HepG2 (cell line): ENCODE results near the gene API5. TPM values are rescaled to one million over a fixed set of nuclear protein-coding genes. Genes with fewer than 3 reads are reported as not detected.

Experiments used
- ARNT ChIP-seq: fragments of 450-650 bp; IDR thresholded peaks from 2 replicates; pipeline ENCODE4 v1.6.1; 2017
- ATF1 ChIP-seq: IDR thresholded peaks from 2 replicates; pipeline ENCODE4 v1.6.1; 2016; ENCODE audit warnings: mild to moderate bottlenecking, control low read depth
- BRD4 ChIP-seq: sonication (generic); formaldehyde crosslinking; IDR thresholded peaks from 2 replicates; pipeline ENCODE4 v1.4.0; 2020; ENCODE audit warnings: missing genetic modification reagents
- CHD2 ChIP-seq: IDR thresholded peaks from 2 replicates; pipeline ENCODE4 v1.6.1; 2011; ENCODE audit warnings: low read depth, low read length, improper control_type of control experiment
- ELF3 ChIP-seq: IDR thresholded peaks from 2 replicates; pipeline ENCODE4 v1.6.1; 2016; ENCODE audit warnings: missing genetic modification reagents, missing compliant biosample characterization
- ESRRA ChIP-seq: sonication (generic); formaldehyde crosslinking; IDR thresholded peaks from 2 replicates; pipeline ENCODE4 v1.5.1; 2020; ENCODE audit warnings: mild to moderate bottlenecking, low read depth, missing genetic modification reagents
- GTF2F1 ChIP-seq: fragments of 150-350 bp; IDR thresholded peaks from 2 replicates; pipeline ENCODE4 v1.6.1; 2014; ENCODE audit warnings: low read length
- HOXA3 ChIP-seq: sonication (generic); formaldehyde crosslinking; IDR thresholded peaks from 2 replicates; pipeline ENCODE4 v1.5.0; 2020; ENCODE audit warnings: missing genetic modification reagents
- MBD4 ChIP-seq: IDR thresholded peaks from 2 replicates; pipeline ENCODE4 v1.6.1; 2012; ENCODE audit warnings: low read length, inconsistent platforms, borderline replicate concordance
- MIER2 ChIP-seq: IDR thresholded peaks from 2 replicates; pipeline ENCODE4 v1.6.1; 2016; ENCODE audit warnings: missing biosample characterization, missing genetic modification reagents
- MTA1 ChIP-seq: sonication (generic); formaldehyde crosslinking; IDR thresholded peaks from 2 replicates; pipeline ENCODE4 v1.4.0; 2020; ENCODE audit warnings: missing genetic modification reagents, mild to moderate bottlenecking, borderline replicate concordance
- NFAT5 ChIP-seq: sonication (generic); formaldehyde crosslinking; IDR thresholded peaks from 2 replicates; pipeline ENCODE4 v1.4.0; 2020; ENCODE audit warnings: missing genetic modification reagents
- NR2F6 ChIP-seq, 2 experiments: IDR thresholded peaks; 2 replicates each; pipeline ENCODE4 v1.6.1; 2016; ENCODE audit warnings: antibody characterized with exemption in 1 of 2, mild to moderate bottlenecking in 1 of 2
- POLR2AphosphoS5 ChIP-seq: IDR thresholded peaks from 2 replicates; pipeline ENCODE4 v1.6.1; 2012; ENCODE audit warnings: low read depth, low read length
- RFXANK ChIP-seq: IDR thresholded peaks from 2 replicates; pipeline ENCODE4 v1.6.1; 2016
- SMAD1 ChIP-seq: sonication (generic); formaldehyde crosslinking; IDR thresholded peaks from 2 replicates; pipeline ENCODE4 v1.4.0; 2020; ENCODE audit warnings: missing genetic modification reagents, low read depth, mild to moderate bottlenecking, borderline replicate concordance
- SMAD9 ChIP-seq: sonication (generic); formaldehyde crosslinking; IDR thresholded peaks from 2 replicates; pipeline ENCODE4 v1.5.1; 2020; ENCODE audit warnings: mild to moderate bottlenecking, missing genetic modification reagents
- TBP ChIP-seq: sonication (generic); formaldehyde crosslinking; IDR thresholded peaks from 2 replicates; pipeline ENCODE4 v1.5.0; 2020; ENCODE audit warnings: missing genetic modification reagents
- ZBTB8A ChIP-seq: sonication (generic); formaldehyde crosslinking; IDR thresholded peaks from 2 replicates; pipeline ENCODE4 v1.4.0; 2020; ENCODE audit warnings: mild to moderate bottlenecking, low read depth, missing genetic modification reagents, borderline replicate concordance
- ZC3H4 ChIP-seq: sonication (generic); formaldehyde crosslinking; IDR thresholded peaks from 2 replicates; pipeline ENCODE4 v1.4.0; 2020; ENCODE audit warnings: missing genetic modification reagents, borderline replicate concordance
- ZMAT5 ChIP-seq: sonication (generic); formaldehyde crosslinking; IDR thresholded peaks from 2 replicates; pipeline ENCODE4 v1.5.0; 2020; ENCODE audit warnings: mild to moderate bottlenecking, low read depth, missing genetic modification reagents, borderline replicate concordance
- ZNF607 ChIP-seq: sonication (generic); formaldehyde crosslinking; IDR thresholded peaks from 2 replicates; pipeline ENCODE4 v1.5.1; 2020; ENCODE audit warnings: missing genetic modification reagents, mild to moderate bottlenecking, borderline replicate concordance
- ZNF678 ChIP-seq: sonication (generic); formaldehyde crosslinking; IDR thresholded peaks from 2 replicates; pipeline ENCODE4 v1.4.0; 2020; ENCODE audit warnings: mild to moderate bottlenecking, missing genetic modification reagents
- ZNF800 ChIP-seq: sonication (generic); formaldehyde crosslinking; IDR thresholded peaks from 2 replicates; pipeline ENCODE4 v1.4.0; 2020; ENCODE audit warnings: missing genetic modification reagents
- ZNF879 ChIP-seq: sonication (generic); formaldehyde crosslinking; IDR thresholded peaks from 2 replicates; pipeline ENCODE4 v1.8.1; 2023; ENCODE audit warnings: missing genetic modification reagents
- polyA plus RNA-seq, 8 experiments: library from polyadenylated mRNA; depleted of rRNA in 3 of 8; stranded (reverse) in 7 of 8; unstranded in 1 of 8; fragments of >200 nt; fragmentation: Illumina TruSeq in 4 of 8; extraction: Trizol in 4 of 8; gene quantifications; 2 replicates each; pipeline versions ENCODE4 v1.2.1 to v1.2.3, GENCODE V29; 2011 to 2016; ENCODE audit warnings: low read depth in 4 of 8, missing spikeins in 1 of 8, mixed read lengths in 1 of 8; ENCODE audit not compliant: insufficient read depth in 1 of 8
- total RNA-seq, 5 experiments: library from RNA; depleted of rRNA; stranded (reverse); fragments of >200 nt; fragmentation: Illumina TruSeq; extraction: Trizol; gene quantifications; 2 replicates each; pipeline ENCODE4 v1.2.3, GENCODE V29; 2016; ENCODE audit warnings: low read depth in 1 of 5

Gene API5
- total and polyA plus RNA-seq, 2 of the 13 experiments (the other 11 are each of a cell fraction or from before 2014, with no cell fraction given), result 21.6 to 59.0 TPM

GRCh38 chr11:43311791-43312607 lies at the start of gene API5 (continued):
- TF ChIP-seq ESRRA (CRISPR knock-in tag) (0 out of 2 replicates have a peak, but pooled peaks have one; percentile 4), ARNT (no peak), HOXA3 (CRISPR knock-in tag) (peak; percentile 92), MTA1 (CRISPR knock-in tag) (no peak), ZMAT5 (CRISPR knock-in tag) (no peak), CHD2 (no peak), GTF2F1 (no peak), ZNF800 (CRISPR knock-in tag) (no peak), MIER2 (0 out of 2 replicates have a peak, but pooled peaks have one; percentile 46), RFXANK (0 out of 2 replicates have a peak, but pooled peaks have one; percentile 26), NR2F6 (IDR thresholded peaks at IDR 0.05) (no peak), NR2F6 (CRISPR knock-in tag; IDR thresholded peaks at IDR 0.05) (no peak), ELF3 (CRISPR knock-in tag) (no peak; the same call in 1 of the 2 replicates), NFAT5 (CRISPR knock-in tag) (0 out of 2 replicates have a peak, but pooled peaks have one; percentile 49), ZNF678 (0 out of 2 replicates have a peak, but pooled peaks have one; percentile 83), MBD4 (no peak), ZBTB8A (CRISPR knock-in tag) (no peak), SMAD9 (CRISPR knock-in tag) (no peak), ZNF607 (CRISPR knock-in tag) (peak; percentile 57; the same call in 1 of the 2 replicates), TBP (no peak), SMAD1 (CRISPR knock-in tag) (peak; percentile 76; the same call in 1 of the 2 replicates), ATF1 (CRISPR knock-in tag) (peak; percentile 82), BRD4 (CRISPR knock-in tag) (0 out of 2 replicates have a peak, but pooled peaks have one; percentile 27), ZC3H4 (CRISPR knock-in tag) (no peak), POLR2AphosphoS5 (peak; percentile 85), ZNF879 (CRISPR knock-in tag) (peak; percentile 74)
